ENCODE results near the gene SHTN1. TPM values are rescaled to one million over a fixed set of nuclear protein-coding genes. Genes with fewer than 3 reads are reported as not detected.

SHTN1 gene
- total and polyA plus RNA-seq, 2 experiments from 2014 or later: 6.7 to 8.0 TPM

DNA sequence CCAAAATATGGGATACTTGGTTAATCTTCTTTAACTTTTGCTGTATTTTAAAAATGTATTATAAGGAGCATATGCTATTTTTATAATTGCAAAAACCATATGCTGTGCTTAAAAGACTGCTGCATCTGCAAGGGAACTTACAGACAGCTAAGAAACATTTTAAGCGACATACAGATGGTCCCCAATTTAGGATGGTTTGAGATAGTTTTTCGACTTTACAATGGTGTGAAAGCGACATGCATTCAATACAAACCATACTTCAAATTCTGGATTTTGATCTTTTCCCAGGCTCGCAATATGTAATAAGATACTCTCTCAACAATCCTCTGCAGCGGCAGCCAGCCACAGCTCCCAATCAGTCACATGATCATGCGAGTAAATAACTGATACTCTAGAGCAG, 73.2 kb downstream of the SHTN1 start:
- Mint-ChIP-seq H3K27me3 (ENCODE audit: insufficient read depth, low read depth, poor library complexity) (peaks cover 5% of the 10 kb centered on the region), H3K4me3 (no peak overlapping the region), H3K4me1 (no peaks in the 10 kb centered on the region), H3K27ac (no peak overlapping the region), H3K9me3 (peaks cover 22% of the 10 kb centered on the region; the same call in 2 of the 3 replicates), H3K36me3 (ENCODE audit: low read depth) (peaks cover 48% of the 10 kb centered on the region)
- Histone ChIP-seq H3K4me2 (no peak overlapping the region), H3K27ac (ENCODE audit: low read depth) (no peak overlapping the region), H3K27me3 (ENCODE audit: insufficient read depth) (no peaks in the 10 kb centered on the region), H3K4me3 (no peak overlapping the region), H3K79me2 (replicated peaks; ENCODE audit: insufficient read depth) (no peaks in the 10 kb centered on the region), H3F3A (replicated peaks; ENCODE audit: low read depth) (no peaks in the 10 kb centered on the region), H3K4me1 (ENCODE audit: insufficient read depth) (no peaks in the 10 kb centered on the region), H2AFZ (no peak overlapping the region), H4K20me1 (replicated peaks; ENCODE audit: insufficient read depth) (no peaks in the 10 kb centered on the region), H3K9me2 (ENCODE audit: insufficient read depth) (no peaks in the 10 kb centered on the region), H3K36me3 (ENCODE audit: insufficient read depth) (peaks cover 5% of the 10 kb centered on the region; the same call in 1 of the 2 replicates)
- DNase-seq (ENCODE audit: low spot score) (no peak), ATAC-seq (no peak)
- TF ChIP-seq CREB1 (CRISPR knock-in tag; IDR thresholded peaks at IDR 0.05; ENCODE audit: low read depth) (no peak), ZNF114 (CRISPR knock-in tag; IDR thresholded peaks at IDR 0.05) (no peak), NANOG (IDR thresholded peaks at IDR 0.05; ENCODE audit: borderline replicate concordance) (no peak), JUNB (IDR thresholded peaks at IDR 0.05; ENCODE audit: unreplicated experiment) (no peak), ZNF331 (CRISPR knock-in tag; IDR thresholded peaks at IDR 0.05; ENCODE audit: low read depth) (no peak)
- TF ChIP-seq, protein P1, sequence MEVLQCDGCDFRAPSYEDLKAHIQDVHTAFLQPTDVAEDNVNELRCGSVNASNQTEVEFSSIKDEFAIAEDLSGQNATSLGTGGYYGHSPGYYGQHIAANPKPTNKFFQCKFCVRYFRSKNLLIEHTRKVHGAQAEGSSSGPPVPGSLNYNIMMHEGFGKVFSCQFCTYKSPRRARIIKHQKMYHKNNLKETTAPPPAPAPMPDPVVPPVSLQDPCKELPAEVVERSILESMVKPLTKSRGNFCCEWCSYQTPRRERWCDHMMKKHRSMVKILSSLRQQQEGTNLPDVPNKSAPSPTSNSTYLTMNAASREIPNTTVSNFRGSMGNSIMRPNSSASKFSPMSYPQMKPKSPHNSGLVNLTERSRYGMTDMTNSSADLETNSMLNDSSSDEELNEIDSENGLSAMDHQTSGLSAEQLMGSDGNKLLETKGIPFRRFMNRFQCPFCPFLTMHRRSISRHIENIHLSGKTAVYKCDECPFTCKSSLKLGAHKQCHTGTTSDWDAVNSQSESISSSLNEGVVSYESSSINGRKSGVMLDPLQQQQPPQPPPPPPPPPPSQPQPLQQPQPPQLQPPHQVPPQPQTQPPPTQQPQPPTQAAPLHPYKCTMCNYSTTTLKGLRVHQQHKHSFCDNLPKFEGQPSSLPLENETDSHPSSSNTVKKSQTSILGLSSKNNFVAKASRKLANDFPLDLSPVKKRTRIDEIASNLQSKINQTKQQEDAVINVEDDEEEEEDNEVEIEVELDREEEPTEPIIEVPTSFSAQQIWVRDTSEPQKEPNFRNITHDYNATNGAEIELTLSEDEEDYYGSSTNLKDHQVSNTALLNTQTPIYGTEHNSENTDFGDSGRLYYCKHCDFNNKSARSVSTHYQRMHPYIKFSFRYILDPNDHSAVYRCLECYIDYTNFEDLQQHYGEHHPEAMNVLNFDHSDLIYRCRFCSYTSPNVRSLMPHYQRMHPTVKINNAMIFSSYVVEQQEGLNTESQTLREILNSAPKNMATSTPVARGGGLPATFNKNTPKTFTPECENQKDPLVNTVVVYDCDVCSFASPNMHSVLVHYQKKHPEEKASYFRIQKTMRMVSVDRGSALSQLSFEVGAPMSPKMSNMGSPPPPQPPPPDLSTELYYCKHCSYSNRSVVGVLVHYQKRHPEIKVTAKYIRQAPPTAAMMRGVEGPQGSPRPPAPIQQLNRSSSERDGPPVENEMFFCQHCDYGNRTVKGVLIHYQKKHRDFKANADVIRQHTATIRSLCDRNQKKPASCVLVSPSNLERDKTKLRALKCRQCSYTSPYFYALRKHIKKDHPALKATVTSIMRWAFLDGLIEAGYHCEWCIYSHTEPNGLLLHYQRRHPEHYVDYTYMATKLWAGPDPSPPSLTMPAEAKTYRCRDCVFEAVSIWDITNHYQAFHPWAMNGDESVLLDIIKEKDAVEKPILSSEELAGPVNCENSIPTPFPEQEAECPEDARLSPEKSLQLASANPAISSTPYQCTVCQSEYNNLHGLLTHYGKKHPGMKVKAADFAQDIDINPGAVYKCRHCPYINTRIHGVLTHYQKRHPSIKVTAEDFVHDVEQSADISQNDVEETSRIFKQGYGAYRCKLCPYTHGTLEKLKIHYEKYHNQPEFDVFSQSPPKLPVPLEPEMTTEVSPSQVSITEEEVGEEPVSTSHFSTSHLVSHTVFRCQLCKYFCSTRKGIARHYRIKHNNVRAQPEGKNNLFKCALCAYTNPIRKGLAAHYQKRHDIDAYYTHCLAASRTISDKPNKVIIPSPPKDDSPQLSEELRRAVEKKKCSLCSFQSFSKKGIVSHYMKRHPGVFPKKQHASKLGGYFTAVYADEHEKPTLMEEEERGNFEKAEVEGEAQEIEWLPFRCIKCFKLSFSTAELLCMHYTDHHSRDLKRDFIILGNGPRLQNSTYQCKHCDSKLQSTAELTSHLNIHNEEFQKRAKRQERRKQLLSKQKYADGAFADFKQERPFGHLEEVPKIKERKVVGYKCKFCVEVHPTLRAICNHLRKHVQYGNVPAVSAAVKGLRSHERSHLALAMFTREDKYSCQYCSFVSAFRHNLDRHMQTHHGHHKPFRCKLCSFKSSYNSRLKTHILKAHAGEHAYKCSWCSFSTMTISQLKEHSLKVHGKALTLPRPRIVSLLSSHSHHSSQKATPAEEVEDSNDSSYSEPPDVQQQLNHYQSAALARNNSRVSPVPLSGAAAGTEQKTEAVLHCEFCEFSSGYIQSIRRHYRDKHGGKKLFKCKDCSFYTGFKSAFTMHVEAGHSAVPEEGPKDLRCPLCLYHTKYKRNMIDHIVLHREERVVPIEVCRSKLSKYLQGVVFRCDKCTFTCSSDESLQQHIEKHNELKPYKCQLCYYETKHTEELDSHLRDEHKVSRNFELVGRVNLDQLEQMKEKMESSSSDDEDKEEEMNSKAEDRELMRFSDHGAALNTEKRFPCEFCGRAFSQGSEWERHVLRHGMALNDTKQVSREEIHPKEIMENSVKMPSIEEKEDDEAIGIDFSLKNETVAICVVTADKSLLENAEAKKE (CRISPR knock-in tag; IDR thresholded peaks at IDR 0.05): no peak
- TF ChIP-seq, protein P2, sequence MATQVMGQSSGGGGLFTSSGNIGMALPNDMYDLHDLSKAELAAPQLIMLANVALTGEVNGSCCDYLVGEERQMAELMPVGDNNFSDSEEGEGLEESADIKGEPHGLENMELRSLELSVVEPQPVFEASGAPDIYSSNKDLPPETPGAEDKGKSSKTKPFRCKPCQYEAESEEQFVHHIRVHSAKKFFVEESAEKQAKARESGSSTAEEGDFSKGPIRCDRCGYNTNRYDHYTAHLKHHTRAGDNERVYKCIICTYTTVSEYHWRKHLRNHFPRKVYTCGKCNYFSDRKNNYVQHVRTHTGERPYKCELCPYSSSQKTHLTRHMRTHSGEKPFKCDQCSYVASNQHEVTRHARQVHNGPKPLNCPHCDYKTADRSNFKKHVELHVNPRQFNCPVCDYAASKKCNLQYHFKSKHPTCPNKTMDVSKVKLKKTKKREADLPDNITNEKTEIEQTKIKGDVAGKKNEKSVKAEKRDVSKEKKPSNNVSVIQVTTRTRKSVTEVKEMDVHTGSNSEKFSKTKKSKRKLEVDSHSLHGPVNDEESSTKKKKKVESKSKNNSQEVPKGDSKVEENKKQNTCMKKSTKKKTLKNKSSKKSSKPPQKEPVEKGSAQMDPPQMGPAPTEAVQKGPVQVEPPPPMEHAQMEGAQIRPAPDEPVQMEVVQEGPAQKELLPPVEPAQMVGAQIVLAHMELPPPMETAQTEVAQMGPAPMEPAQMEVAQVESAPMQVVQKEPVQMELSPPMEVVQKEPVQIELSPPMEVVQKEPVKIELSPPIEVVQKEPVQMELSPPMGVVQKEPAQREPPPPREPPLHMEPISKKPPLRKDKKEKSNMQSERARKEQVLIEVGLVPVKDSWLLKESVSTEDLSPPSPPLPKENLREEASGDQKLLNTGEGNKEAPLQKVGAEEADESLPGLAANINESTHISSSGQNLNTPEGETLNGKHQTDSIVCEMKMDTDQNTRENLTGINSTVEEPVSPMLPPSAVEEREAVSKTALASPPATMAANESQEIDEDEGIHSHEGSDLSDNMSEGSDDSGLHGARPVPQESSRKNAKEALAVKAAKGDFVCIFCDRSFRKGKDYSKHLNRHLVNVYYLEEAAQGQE (IDR thresholded peaks at IDR 0.05; ENCODE audit: unreplicated experiment): no peak
- TF ChIP-seq, protein P3, sequence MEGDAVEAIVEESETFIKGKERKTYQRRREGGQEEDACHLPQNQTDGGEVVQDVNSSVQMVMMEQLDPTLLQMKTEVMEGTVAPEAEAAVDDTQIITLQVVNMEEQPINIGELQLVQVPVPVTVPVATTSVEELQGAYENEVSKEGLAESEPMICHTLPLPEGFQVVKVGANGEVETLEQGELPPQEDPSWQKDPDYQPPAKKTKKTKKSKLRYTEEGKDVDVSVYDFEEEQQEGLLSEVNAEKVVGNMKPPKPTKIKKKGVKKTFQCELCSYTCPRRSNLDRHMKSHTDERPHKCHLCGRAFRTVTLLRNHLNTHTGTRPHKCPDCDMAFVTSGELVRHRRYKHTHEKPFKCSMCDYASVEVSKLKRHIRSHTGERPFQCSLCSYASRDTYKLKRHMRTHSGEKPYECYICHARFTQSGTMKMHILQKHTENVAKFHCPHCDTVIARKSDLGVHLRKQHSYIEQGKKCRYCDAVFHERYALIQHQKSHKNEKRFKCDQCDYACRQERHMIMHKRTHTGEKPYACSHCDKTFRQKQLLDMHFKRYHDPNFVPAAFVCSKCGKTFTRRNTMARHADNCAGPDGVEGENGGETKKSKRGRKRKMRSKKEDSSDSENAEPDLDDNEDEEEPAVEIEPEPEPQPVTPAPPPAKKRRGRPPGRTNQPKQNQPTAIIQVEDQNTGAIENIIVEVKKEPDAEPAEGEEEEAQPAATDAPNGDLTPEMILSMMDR (conservative IDR thresholded peaks at IDR 0.05; ENCODE audit: low read depth in 2 of 2): no peak
